Measurements from ENCODE around the gene RAB42. TPM values are rescaled to one million over a fixed set of nuclear protein-coding genes. Genes with fewer than 3 reads are reported as not detected.
"Not testable (repeated sequence)": the region's sequence is repeated elsewhere in the genome, so short reads cannot be mapped to it uniquely, and the experiment has no call there.

The RAB42 gene
- total RNA-seq, 1 experiment from 2014 or later = 0.37 TPM

DNA sequence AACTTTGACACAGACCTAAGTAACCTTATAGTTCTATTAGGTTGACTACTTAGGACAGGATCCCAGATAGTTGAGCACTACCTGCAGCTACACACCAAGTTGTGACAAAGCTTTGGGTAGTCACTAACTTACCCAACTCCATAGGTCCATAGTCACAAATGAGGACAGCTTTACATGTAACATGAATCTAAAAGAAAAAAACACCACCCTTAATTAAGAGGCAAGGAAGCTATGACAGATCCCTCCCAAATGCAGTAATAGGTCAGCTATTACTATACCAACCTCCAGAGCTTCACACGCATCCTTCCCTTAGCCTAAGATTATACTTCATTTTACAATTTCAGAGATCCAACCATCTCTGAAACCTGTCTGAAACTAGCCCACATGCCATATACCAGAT is 12.7 kb upstream of the RAB42 start:
- no peak overlapping the region for H2AFZ ChIP-seq (ENCODE audit: low read length)
- H3K9me2 ChIP-seq (replicated peaks; ENCODE audit: insufficient read depth, low read length) = no peaks in the 10 kb centered on the region
- H3K4me3 ChIP-seq (ENCODE audit: low read length) = peak overlapping the region; percentile 97
- peaks cover 22% of the 10 kb centered on the region for H3K79me2 ChIP-seq (ENCODE audit: low read length)
- H3K36me3 ChIP-seq (ENCODE audit: insufficient read depth, low read length) = peaks cover 32% of the 10 kb centered on the region
- H3K27me3 ChIP-seq (ENCODE audit: low read length) = no peaks in the 10 kb centered on the region
- peak overlapping the region; percentile 96 for H3K9ac ChIP-seq (ENCODE audit: low read length)
- H3K4me2 ChIP-seq (ENCODE audit: low read depth, low read length, poor library complexity, severe bottlenecking) = peak overlapping the region; percentile 95
- H3K27ac ChIP-seq (ENCODE audit: low read length) = peak overlapping the region; percentile 84; the same call in 1 of the 2 replicates
- H3K4me1 ChIP-seq (ENCODE audit: low read length) = peaks cover 41% of the 10 kb centered on the region
- no peaks in the 10 kb centered on the region for H3K9me3 ChIP-seq (ENCODE audit: low read length)
- DNase-seq = no peak
- H4K20me1 ChIP-seq (ENCODE audit: insufficient read depth, low read depth, low read length) = peaks cover 12% of the 10 kb centered on the region

DNA sequence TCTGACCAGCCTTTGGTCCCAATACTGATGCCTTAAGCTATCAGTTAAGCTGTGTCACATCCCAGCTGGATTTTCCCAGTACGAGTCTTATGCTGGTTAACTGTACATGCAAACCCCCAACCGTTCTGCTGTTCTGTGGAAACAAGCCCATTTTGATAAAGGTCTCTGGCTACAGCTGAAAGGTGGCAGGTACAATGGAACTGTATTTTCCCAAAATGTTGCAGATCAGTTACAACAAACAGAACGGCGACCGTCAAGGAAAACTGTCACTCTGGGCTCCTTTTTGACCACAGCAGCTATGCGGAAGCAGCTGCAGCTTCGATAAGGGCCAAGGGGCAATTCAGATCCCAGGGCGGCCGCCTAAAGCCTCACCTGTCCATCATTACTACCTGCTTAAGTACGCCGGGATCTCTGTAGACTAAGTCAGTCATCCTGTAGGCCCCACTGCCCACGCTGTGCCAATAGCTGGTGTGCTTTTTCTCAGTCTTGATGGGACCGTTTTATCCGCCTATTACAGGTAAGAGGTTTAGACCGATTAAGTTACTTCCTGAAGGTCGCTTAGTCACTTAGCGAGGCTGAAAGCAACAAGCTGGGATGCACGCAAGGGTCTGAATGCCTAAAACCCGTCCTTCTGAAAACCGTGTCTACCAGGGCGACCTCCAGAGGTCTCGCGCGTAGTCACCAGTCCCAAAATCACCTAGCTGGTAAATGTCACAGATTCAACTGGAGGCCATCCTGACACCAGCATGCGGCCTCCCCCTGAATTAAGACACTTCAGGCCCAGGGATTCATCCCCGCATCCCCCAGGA is 11.1 kb upstream of the RAB42 start:
- H3K27ac ChIP-seq (ENCODE audit: low read length) = peak overlapping the region; percentile 84
- H3K9me3 ChIP-seq (ENCODE audit: low read length) = no peaks in the 10 kb centered on the region
- peaks cover 41% of the 10 kb centered on the region for H3K4me1 ChIP-seq (ENCODE audit: low read length)
- no peak overlapping the region for H2AFZ ChIP-seq (ENCODE audit: low read length)
- peak overlapping the region; percentile 96 for H3K9ac ChIP-seq (ENCODE audit: low read length)
- H3K36me3 ChIP-seq (ENCODE audit: insufficient read depth, low read length) = peaks cover 32% of the 10 kb centered on the region
- no peaks in the 10 kb centered on the region for H3K9me2 ChIP-seq (replicated peaks; ENCODE audit: insufficient read depth, low read length)
- peak overlapping the region; percentile 95 for H3K4me2 ChIP-seq (ENCODE audit: low read depth, low read length, poor library complexity, severe bottlenecking)
- H3K79me2 ChIP-seq (ENCODE audit: low read length) = peaks cover 22% of the 10 kb centered on the region
- no peaks in the 10 kb centered on the region for H3K27me3 ChIP-seq (ENCODE audit: low read length)
- peak; percentile 75 for DNase-seq
- H4K20me1 ChIP-seq (ENCODE audit: insufficient read depth, low read depth, low read length) = peaks cover 12% of the 10 kb centered on the region
- peak overlapping the region; percentile 97 for H3K4me3 ChIP-seq (ENCODE audit: low read length)

DNA sequence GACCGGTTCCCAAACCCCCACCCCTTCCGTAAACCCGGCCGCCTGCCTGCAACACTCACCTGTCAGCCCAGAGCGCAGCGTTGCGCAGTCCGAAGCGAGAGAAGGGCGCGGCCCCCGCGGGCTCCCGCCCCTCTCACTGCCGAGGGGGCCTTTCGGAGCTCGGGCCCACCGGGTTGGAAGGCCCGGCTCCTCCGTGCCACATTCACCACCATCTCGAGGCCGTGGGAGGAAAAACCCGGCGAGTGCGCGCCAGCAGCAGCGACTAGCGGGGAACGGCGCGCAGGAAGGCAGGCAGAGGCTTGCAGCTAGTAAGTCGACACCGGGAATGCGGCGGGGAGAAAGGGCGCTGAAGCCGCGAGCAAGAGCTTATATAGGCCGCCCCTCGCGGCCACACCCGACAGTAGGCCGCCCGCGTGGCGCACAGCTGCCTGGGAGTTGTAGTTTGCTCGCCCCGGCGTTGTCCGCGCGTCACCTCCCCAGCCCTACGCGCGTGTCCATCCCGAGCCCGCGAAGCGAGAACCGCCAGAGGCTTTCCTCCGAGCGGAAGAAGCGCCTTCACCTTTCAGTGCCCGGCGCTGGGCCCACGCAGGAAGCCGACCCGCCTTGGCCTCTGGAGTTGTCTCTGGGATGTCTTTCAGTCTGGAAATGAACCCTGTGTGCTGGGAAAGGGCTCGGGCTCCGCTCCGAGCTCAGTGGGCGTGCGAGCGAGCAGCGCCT is 10.4 kb upstream of the RAB42 start:
- no peaks in the 10 kb centered on the region for H3K27me3 ChIP-seq (ENCODE audit: low read length)
- peak overlapping the region; percentile 95 for H3K4me2 ChIP-seq (ENCODE audit: low read depth, low read length, poor library complexity, severe bottlenecking)
- H3K27ac ChIP-seq (ENCODE audit: low read length) = peak overlapping the region; percentile 84
- H3K4me3 ChIP-seq (ENCODE audit: low read length) = peak overlapping the region; percentile 97
- peaks cover 22% of the 10 kb centered on the region for H3K79me2 ChIP-seq (ENCODE audit: low read length)
- peaks cover 41% of the 10 kb centered on the region for H3K4me1 ChIP-seq (ENCODE audit: low read length)
- no peaks in the 10 kb centered on the region for H3K9me3 ChIP-seq (ENCODE audit: low read length)
- peak overlapping the region; percentile 90; the same call in 1 of the 2 replicates for H2AFZ ChIP-seq (ENCODE audit: low read length)
- H3K9ac ChIP-seq (ENCODE audit: low read length) = peak overlapping the region; percentile 96
- peaks cover 12% of the 10 kb centered on the region for H4K20me1 ChIP-seq (ENCODE audit: insufficient read depth, low read depth, low read length)
- peak; percentile 98 for DNase-seq
- no peaks in the 10 kb centered on the region for H3K9me2 ChIP-seq (replicated peaks; ENCODE audit: insufficient read depth, low read length)
- peaks cover 32% of the 10 kb centered on the region for H3K36me3 ChIP-seq (ENCODE audit: insufficient read depth, low read length)

DNA sequence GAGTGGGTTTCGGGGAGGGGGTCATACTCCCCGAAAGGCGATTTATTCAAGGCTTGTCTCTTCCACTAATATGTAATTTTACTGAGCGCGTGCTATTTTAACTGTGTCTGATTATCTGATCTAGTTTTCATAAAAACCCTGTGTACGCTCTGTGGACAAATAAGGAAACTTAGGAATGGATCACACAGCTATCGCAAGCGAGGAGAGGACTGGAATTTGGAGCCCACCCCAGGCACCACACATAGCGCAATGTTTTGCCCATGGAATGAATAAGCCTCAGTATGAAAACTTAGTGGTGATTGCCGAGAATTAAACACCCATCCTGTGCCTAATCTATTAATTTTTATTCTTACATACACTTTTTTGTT is 9.8 kb upstream of the RAB42 start:
- Histone ChIP-seq H3K9me3 (ENCODE audit: low read length) (no peaks in the 10 kb centered on the region), H2AFZ (ENCODE audit: low read length) (peak overlapping the region; percentile 90; the same call in 1 of the 2 replicates)
- DNase-seq = no peak

DNA sequence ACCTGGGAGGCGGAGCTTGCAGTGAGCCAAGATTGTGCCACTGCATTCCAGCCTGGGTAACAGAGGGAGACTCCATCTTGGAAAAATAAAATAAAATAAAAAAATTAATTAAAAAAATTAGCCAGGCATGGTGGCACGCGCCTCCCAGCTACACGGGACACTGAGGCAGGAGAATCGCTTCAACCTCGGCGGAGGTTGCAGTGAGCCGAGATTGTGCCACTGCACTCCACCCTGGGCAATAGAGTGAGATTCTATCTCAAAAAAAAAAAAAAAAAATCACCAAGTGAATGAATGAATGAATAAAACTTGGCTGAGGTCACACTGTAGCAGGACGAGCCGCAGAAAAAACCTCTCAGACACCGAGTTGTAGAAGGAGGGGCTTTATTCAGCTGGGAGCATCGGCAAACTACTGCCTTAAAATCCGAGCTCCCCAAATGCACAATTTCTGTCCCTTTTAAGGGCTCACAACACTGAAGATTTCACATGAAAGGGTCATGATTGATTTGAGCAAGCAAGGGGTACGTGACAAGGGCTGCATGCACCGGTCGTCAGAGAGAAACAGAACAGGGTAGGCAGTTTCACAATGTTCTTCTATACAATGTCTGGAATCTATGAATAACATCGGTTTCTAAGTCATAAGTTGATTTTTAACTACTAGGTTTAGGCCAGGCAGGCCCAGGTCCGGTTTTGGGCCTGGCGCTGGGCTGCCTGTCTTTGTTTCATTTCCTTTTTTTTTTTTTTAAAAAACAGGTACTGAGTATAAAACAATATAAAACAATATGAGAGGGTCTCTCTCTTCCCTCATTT is 5.3 kb upstream of the RAB42 start:
- H3K27me3 ChIP-seq (ENCODE audit: low read length); H3K9me2 ChIP-seq (replicated peaks; ENCODE audit: insufficient read depth, low read length); H3K9ac ChIP-seq (ENCODE audit: low read length); H4K20me1 ChIP-seq (ENCODE audit: insufficient read depth, low read depth, low read length); DNase-seq; H3K4me3 ChIP-seq (ENCODE audit: low read length); H3K36me3 ChIP-seq (ENCODE audit: insufficient read depth, low read length); H3K4me1 ChIP-seq (ENCODE audit: low read length); H3K79me2 ChIP-seq (ENCODE audit: low read length); H3K4me2 ChIP-seq (ENCODE audit: low read depth, low read length, poor library complexity, severe bottlenecking); H2AFZ ChIP-seq (ENCODE audit: low read length); H3K9me3 ChIP-seq (ENCODE audit: low read length); H3K27ac ChIP-seq (ENCODE audit: low read length): not testable (repeated sequence)

More for the DNA sequence above, 9.8 kb upstream of the RAB42 start:
- peak overlapping the region; percentile 56 for H3K27ac ChIP-seq (ENCODE audit: low read length)
- peak overlapping the region; percentile 97 for H3K4me3 ChIP-seq (ENCODE audit: low read length)
- peak overlapping the region; percentile 96 for H3K9ac ChIP-seq (ENCODE audit: low read length)
- H3K9me2 ChIP-seq (replicated peaks; ENCODE audit: insufficient read depth, low read length) = no peaks in the 10 kb centered on the region
- H3K27me3 ChIP-seq (ENCODE audit: low read length) = no peaks in the 10 kb centered on the region
- peak overlapping the region; percentile 95 for H3K4me2 ChIP-seq (ENCODE audit: low read depth, low read length, poor library complexity, severe bottlenecking)
- peaks cover 12% of the 10 kb centered on the region for H4K20me1 ChIP-seq (ENCODE audit: insufficient read depth, low read depth, low read length)
- peaks cover 41% of the 10 kb centered on the region for H3K4me1 ChIP-seq (ENCODE audit: low read length)
- peaks cover 32% of the 10 kb centered on the region for H3K36me3 ChIP-seq (ENCODE audit: insufficient read depth, low read length)
- peaks cover 22% of the 10 kb centered on the region for H3K79me2 ChIP-seq (ENCODE audit: low read length)

- peak overlapping the region; percentile 48; the same call in 1 of the 2 replicates for H2AFZ ChIP-seq (ENCODE audit: low read length)
- no peak for DNase-seq
- no peaks in the 10 kb centered on the region for H3K27me3 ChIP-seq (ENCODE audit: low read length)
- peak overlapping the region; percentile 47 for H3K9ac ChIP-seq (ENCODE audit: low read length)
- H3K27ac ChIP-seq (ENCODE audit: low read length) = no peak overlapping the region
- peak overlapping the region; percentile 64 for H3K4me2 ChIP-seq (ENCODE audit: low read depth, low read length, poor library complexity, severe bottlenecking)
- peak overlapping the region; percentile 56; the same call in 1 of the 2 replicates for H3K4me3 ChIP-seq (ENCODE audit: low read length)
- H3K36me3 ChIP-seq (ENCODE audit: insufficient read depth, low read length) = no peaks in the 10 kb centered on the region
- H3K4me1 ChIP-seq (ENCODE audit: low read length) = peaks cover 7% of the 10 kb centered on the region
- no peaks in the 10 kb centered on the region for H3K79me2 ChIP-seq (ENCODE audit: low read length)
- H3K9me2 ChIP-seq (replicated peaks; ENCODE audit: insufficient read depth, low read length) = no peaks in the 10 kb centered on the region
- no peaks in the 10 kb centered on the region for H3K9me3 ChIP-seq (ENCODE audit: low read length)
- no peaks in the 10 kb centered on the region for H4K20me1 ChIP-seq (ENCODE audit: insufficient read depth, low read depth, low read length)
These were observed 431 bp downstream of the RAB42 start for GRCh38 chr1:28592321-28593071.

- DNase-seq; H3K4me1 ChIP-seq (ENCODE audit: low read length); H3K9me2 ChIP-seq (replicated peaks; ENCODE audit: insufficient read depth, low read length); H3K27me3 ChIP-seq (ENCODE audit: low read length); H3K27ac ChIP-seq (ENCODE audit: low read length); H4K20me1 ChIP-seq (ENCODE audit: insufficient read depth, low read depth, low read length); H3K9ac ChIP-seq (ENCODE audit: low read length); H3K4me2 ChIP-seq (ENCODE audit: low read depth, low read length, poor library complexity, severe bottlenecking); H3K4me3 ChIP-seq (ENCODE audit: low read length); H3K79me2 ChIP-seq (ENCODE audit: low read length); H3K9me3 ChIP-seq (ENCODE audit: low read length); H3K36me3 ChIP-seq (ENCODE audit: insufficient read depth, low read length); H2AFZ ChIP-seq (ENCODE audit: low read length): not testable (repeated sequence)
These were observed 1.9 kb downstream of the RAB42 start for GRCh38 chr1:28593988-28594356.
